Renal cortex interstitium (tissue), 11 donors: ENCODE data around the gene HGS. TPM values are rescaled to one million over a fixed set of nuclear protein-coding genes. Genes with fewer than 3 reads are reported as not detected.
"Not testable (repeated sequence)": the region's sequence is repeated elsewhere in the genome, so short reads cannot be mapped to it uniquely, and the experiment has no call there.

Source experiments
- DNase-seq, 11 donors: peaks; one replicate each; pipeline ENCODE4 v3.0.0-alpha.2; 2013; ENCODE audit warnings: low read depth in 9 of 11, low spot score in 4 of 11; ENCODE audit errors: extremely low read depth in 1 of 11
- polyA plus RNA-seq, 3 donors: library from polyadenylated mRNA; unstranded; fragments of 120-200 nt; gene quantifications; one replicate each; pipeline ENCODE4 v1.2.1, GENCODE V29; 2013; ENCODE audit not compliant: insufficient read length in 3 of 3

The HGS gene
- polyA plus RNA-seq, 3 donors = 87.7 to 111 (median 107) TPM

DNA sequence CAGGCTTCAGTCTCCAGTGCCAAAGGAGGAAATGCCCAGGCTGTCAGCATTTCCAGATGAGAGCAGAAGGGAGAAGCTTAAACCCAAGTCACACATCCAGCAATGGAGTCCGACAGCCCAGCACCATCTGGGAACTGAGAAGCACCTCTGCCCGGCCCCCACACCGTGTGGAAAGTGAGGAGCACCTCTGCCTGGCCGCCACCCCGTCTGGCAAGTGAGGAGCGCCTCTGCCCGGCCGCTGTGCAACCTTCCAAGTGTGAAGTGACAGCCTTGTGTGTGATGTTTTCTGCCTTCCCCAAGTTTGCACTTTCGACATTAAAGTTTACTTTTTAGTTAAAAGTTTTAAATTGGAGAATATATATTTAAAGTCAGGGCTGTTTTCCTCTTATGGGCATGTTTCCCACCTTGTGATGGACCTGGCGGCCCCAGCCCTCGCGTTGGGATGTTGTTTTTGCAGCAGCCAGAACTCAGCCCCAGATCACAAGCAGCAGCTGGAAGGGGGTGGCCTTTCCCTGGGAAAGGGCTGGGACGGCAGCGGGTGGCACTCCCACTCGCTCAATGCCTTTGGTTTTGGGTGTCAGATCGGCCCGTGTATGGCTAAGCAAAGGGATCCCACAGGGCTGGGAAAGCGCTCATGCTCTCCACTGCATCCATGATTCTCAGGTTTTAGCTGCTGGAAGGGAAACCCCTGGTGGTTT lies 10.1 kb upstream of the HGS start:
- DNase-seq = no peak

GRCh38 chr17:81675515-81676221 lies 8.1 kb upstream of the HGS start:
- DNase-seq = not testable (repeated sequence)

DNA sequence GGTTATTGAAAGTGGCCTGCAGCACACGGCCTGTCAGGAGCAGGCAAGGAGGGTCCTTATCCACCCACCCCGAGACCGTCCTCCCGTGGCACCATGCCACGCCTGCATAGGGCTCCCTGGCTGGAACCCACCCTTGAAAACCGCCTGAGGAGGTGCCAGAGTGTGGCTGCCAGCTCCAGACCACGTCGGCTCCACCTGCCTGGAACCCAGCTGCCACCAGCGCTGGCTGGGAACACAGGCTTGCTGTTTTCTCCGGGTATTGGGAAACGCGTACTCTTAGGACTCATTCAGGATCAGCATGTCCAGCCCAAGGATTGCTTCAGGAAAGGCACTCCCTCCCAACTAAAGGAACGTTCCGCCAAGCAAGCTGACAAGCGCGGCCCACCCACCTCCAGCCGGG lies 6.9 kb upstream of the HGS start:
- no peak for DNase-seq

GRCh38 chr17:81680150-81680549 lies 3.7 kb upstream of the HGS start:
- no peak for DNase-seq

- no peak for DNase-seq
These were observed 2.1 kb upstream of the HGS start for GRCh38 chr17:81681672-81682071.

- no peak for DNase-seq
These were observed 1.1 kb upstream of the HGS start for GRCh38 chr17:81682565-81683207.

DNA sequence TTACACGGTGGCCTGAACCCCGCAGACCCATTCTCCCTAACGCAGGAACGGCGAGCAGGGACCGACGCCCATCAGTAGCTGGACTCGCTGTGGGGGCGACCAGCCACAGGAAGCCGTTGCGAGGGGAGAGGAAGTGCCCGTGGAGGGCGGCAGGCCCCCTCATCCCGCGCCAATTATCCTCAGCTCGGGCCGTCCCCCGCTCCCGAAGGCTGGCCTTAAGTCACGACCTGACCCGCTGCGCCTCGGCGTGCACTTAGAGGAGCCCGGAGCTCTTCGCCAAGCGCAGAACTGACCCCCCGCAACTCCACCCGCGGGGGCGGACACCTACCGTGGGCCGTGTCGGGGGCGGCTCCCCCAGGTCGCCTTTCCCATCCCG lies 615 bp upstream of the HGS start:
- DNase-seq = no peak

DNA sequence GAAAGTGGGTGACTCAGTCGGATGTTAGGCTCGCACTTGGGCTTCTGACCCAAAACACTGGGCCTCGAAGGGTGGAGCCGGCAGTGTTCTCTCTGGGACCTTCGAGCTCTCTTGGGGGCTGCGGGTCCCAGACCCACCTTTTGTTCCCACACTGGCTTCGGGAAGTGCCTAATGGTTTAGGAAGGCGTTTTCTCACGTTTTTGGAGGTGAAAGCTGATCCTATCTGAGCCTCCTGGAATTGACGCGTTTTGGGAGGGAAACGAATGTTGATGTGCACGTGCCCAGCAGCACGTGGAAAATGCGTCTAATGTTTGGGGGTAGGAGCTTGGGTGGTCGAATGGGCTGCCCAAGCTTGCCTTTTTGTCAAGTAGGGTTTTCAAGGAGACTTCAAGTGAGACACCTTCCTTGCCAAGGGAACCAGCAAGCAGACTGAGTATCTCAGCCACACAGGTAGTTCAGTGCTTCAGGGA lies 666 bp downstream of the HGS start:
- DNase-seq = no peak

- no peak for DNase-seq
These were observed 1.3 kb downstream of the HGS start for GRCh38 chr17:81685108-81685507.

GRCh38 chr17:81686614-81687013 lies 2.8 kb downstream of the HGS start:
- DNase-seq = no peak

GRCh38 chr17:81687770-81688541 lies 4.1 kb downstream of the HGS start:
- no peak for DNase-seq

GRCh38 chr17:81688616-81689015 lies 4.8 kb downstream of the HGS start:
- DNase-seq = no peak

- DNase-seq = no peak
These were observed 6.3 kb downstream of the HGS start for GRCh38 chr17:81690066-81690465.

- DNase-seq = no peak
These were observed 6.7 kb downstream of the HGS start for GRCh38 chr17:81690549-81690948.

GRCh38 chr17:81691196-81691595 lies 7.4 kb downstream of the HGS start:
- DNase-seq = no peak

DNA sequence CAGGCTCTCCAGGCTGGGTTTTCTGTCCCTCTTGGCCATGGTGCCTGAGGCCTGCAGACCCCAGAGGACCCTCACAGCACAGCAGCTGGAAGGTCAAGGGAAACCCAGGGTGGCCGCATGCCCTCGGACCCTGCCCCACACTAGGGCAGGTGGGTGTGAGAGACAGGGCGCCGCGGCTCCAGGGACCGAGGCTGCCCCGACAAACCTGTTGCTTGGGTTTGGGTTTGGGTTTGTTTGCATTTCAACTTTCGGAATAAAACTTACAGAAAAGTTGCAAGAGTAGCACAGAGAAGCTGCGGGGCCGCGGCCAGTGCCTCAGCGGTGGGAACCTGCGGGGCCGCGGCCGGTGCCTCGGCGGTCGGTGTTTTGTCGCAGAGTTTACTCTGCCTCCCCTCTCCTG lies 7.8 kb downstream of the HGS start:
- DNase-seq = no peak

DNA sequence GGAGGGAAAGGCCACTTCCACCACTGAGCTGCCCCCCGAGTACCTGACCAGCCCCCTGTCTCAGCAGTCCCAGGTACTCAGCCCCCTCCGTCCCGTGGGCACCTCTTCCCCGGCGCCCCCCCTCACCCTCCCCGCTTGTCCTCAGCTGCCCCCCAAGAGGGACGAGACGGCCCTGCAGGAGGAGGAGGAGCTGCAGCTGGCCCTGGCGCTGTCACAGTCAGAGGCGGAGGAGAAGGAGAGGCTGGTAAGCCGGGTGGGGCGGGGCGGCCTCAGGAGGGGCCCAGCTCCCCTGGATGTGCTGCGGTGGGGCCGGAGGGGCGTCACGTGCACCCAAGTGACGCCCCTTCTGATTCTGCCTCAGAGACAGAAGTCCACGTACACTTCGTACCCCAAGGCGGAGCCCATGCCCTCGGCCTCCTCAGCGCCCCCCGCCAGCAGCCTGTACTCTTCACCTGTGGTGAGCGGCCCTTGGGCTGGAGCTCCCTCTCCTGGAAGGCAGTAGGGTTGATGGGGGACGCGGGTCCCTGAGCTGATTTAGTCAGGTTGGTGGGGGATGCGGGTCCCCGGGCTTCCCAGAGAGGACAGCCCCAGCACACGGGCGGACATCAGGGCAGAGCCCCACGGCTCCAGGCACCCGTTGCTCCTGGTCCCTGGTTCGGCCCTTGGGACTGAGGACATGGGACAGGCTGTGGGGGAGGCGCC lies 9.8 kb downstream of the HGS start:
- no peak for DNase-seq

GRCh38 chr17:81694810-81695209 lies 11.0 kb downstream of the HGS start:
- DNase-seq = no peak

- DNase-seq = no peak
These were observed 11.4 kb downstream of the HGS start for GRCh38 chr17:81695211-81695610.
